ENCODE measurements around the gene GABRB3. TPM values are rescaled to one million over a fixed set of nuclear protein-coding genes. Genes with fewer than 3 reads are reported as not detected.

GABRB3 gene
- polyA plus RNA-seq, 1 donor from 2014 or later, result 78.3 TPM

GRCh38 chr15:26561896-26562295 is 211.0 kb downstream of the GABRB3 start:
- TF ChIP-seq RAD21 (conservative IDR thresholded peaks at IDR 0.05) (peak; percentile 33), TAF1 (IDR thresholded peaks at IDR 0.05; ENCODE audit: low read depth) (no peak), SMC3 (conservative IDR thresholded peaks at IDR 0.05; ENCODE audit: poor library complexity) (peak; percentile 24)
- Histone ChIP-seq H3K4me2 (ENCODE audit: low read length) (no peak overlapping the region), H3K9ac (ENCODE audit: low read length) (peak overlapping the region; percentile 29), H3K79me2 (replicated peaks; ENCODE audit: insufficient read depth, low read length) (no peaks in the 10 kb centered on the region), H3K9me3 (ENCODE audit: low read length) (no peaks in the 10 kb centered on the region), H3K27ac (ENCODE audit: low read length) (peak overlapping the region; percentile 59), H2AFZ (ENCODE audit: low read depth, low read length) (no peak overlapping the region), H3K27me3 (ENCODE audit: insufficient read depth, low read depth, low read length) (no peaks in the 10 kb centered on the region), H4K20me1 (ENCODE audit: insufficient read depth) (no peaks in the 10 kb centered on the region), H3F3A (ENCODE audit: insufficient read depth, low read length, poor library complexity, severe bottlenecking) (no peaks in the 10 kb centered on the region), H3K4me3 (ENCODE audit: low read length) (no peak overlapping the region), H3K9me2 (ENCODE audit: insufficient read depth, low read length) (no peaks in the 10 kb centered on the region), H3K36me3 (ENCODE audit: insufficient read depth, low read length) (peaks cover 19% of the 10 kb centered on the region)

- Histone ChIP-seq H3F3A (ENCODE audit: insufficient read depth, low read length, poor library complexity, severe bottlenecking) (no peaks in the 10 kb centered on the region), H3K4me2 (ENCODE audit: low read length) (no peak overlapping the region), H4K20me1 (ENCODE audit: insufficient read depth) (no peaks in the 10 kb centered on the region), H3K27ac (ENCODE audit: low read length) (peak overlapping the region; percentile 59), H3K27me3 (ENCODE audit: insufficient read depth, low read depth, low read length) (no peaks in the 10 kb centered on the region), H3K79me2 (replicated peaks; ENCODE audit: insufficient read depth, low read length) (no peaks in the 10 kb centered on the region), H3K9me3 (ENCODE audit: low read length) (no peaks in the 10 kb centered on the region), H2AFZ (ENCODE audit: low read depth, low read length) (no peak overlapping the region), H3K9me2 (ENCODE audit: insufficient read depth, low read length) (no peaks in the 10 kb centered on the region), H3K36me3 (ENCODE audit: insufficient read depth, low read length) (peaks cover 17% of the 10 kb centered on the region), H3K9ac (ENCODE audit: low read length) (peak overlapping the region; percentile 29), H3K4me3 (ENCODE audit: low read length) (peak overlapping the region; percentile 24)
- TF ChIP-seq EZH2 (IDR thresholded peaks at IDR 0.05; ENCODE audit: borderline replicate concordance, insufficient read depth, low read length, poor library complexity, severe bottlenecking), result no peak
- peak; percentile 14 for TF ChIP-seq EP300 (conservative IDR thresholded peaks at IDR 0.05; ENCODE audit: poor library complexity, severe bottlenecking)
These were observed 211.7 kb downstream of the GABRB3 start for GRCh38 chr15:26561130-26561529.

- Histone ChIP-seq H3K27ac (ENCODE audit: low read length) (peak overlapping the region; percentile 22), H3K9me2 (ENCODE audit: insufficient read depth, low read length) (no peaks in the 10 kb centered on the region), H3K36me3 (ENCODE audit: insufficient read depth, low read length) (peaks cover 7% of the 10 kb centered on the region), H3K27me3 (ENCODE audit: insufficient read depth, low read depth, low read length) (no peaks in the 10 kb centered on the region), H2AFZ (ENCODE audit: low read depth, low read length) (no peak overlapping the region), H3K79me2 (replicated peaks; ENCODE audit: insufficient read depth, low read length) (no peaks in the 10 kb centered on the region), H3K9me3 (ENCODE audit: low read length) (no peaks in the 10 kb centered on the region), H3K9ac (ENCODE audit: low read length) (no peak overlapping the region), H3K4me3 (ENCODE audit: low read length) (no peak overlapping the region), H3K4me2 (ENCODE audit: low read length) (no peak overlapping the region), H3F3A (ENCODE audit: insufficient read depth, low read length, poor library complexity, severe bottlenecking) (no peaks in the 10 kb centered on the region), H4K20me1 (ENCODE audit: insufficient read depth) (no peaks in the 10 kb centered on the region)
- no peak for TF ChIP-seq MXI1 (conservative IDR thresholded peaks at IDR 0.05; ENCODE audit: poor library complexity, severe bottlenecking)
- no peak for TF ChIP-seq CTCF (IDR thresholded peaks at IDR 0.05; ENCODE audit: poor library complexity, severe bottlenecking)
- no peak for TF ChIP-seq POLR2AphosphoS5 (IDR thresholded peaks at IDR 0.05)
- TF ChIP-seq EP300 (conservative IDR thresholded peaks at IDR 0.05; ENCODE audit: poor library complexity, severe bottlenecking), result no peak
These were observed 217.0 kb downstream of the GABRB3 start for GRCh38 chr15:26555898-26556297.

GRCh38 chr15:26551473-26551872 is 221.4 kb downstream of the GABRB3 start:
- TF ChIP-seq TAF1 (IDR thresholded peaks at IDR 0.05; ENCODE audit: low read depth) (no peak), RAD21 (conservative IDR thresholded peaks at IDR 0.05) (no peak), EP300 (conservative IDR thresholded peaks at IDR 0.05; ENCODE audit: poor library complexity, severe bottlenecking) (no peak), REST (IDR thresholded peaks at IDR 0.05; ENCODE audit: borderline replicate concordance) (no peak)
- no peaks in the 10 kb centered on the region for H3F3A ChIP-seq (ENCODE audit: insufficient read depth, low read length, poor library complexity, severe bottlenecking)

More at GRCh38 chr15:26551473-26551872, 221.4 kb downstream of the GABRB3 start:
- H3K4me2 ChIP-seq (ENCODE audit: low read length), result no peak overlapping the region
- H3K27me3 ChIP-seq (ENCODE audit: insufficient read depth, low read depth, low read length), result no peaks in the 10 kb centered on the region
- peaks cover 13% of the 10 kb centered on the region for H3K36me3 ChIP-seq (ENCODE audit: insufficient read depth, low read length)
- no peak overlapping the region for H3K4me3 ChIP-seq (ENCODE audit: low read length)
- no peaks in the 10 kb centered on the region for H3K9me2 ChIP-seq (ENCODE audit: insufficient read depth, low read length)
- no peak overlapping the region for H3K27ac ChIP-seq (ENCODE audit: low read length)
- H4K20me1 ChIP-seq (ENCODE audit: insufficient read depth), result no peaks in the 10 kb centered on the region
- no peak overlapping the region for H2AFZ ChIP-seq (ENCODE audit: low read depth, low read length)
- no peak overlapping the region for H3K9ac ChIP-seq (ENCODE audit: low read length)
- H3K79me2 ChIP-seq (replicated peaks; ENCODE audit: insufficient read depth, low read length), result no peaks in the 10 kb centered on the region
- H3K9me3 ChIP-seq (ENCODE audit: low read length), result no peaks in the 10 kb centered on the region
